Suppressor macrophage (primary cell): ENCODE results near the gene TSR3.
A peak's percentile ranks its signal among the peaks of the same experiment; 100 is the strongest.

Source experiments
- DNase-seq, 4 experiments: peaks; one replicate each; pipeline ENCODE4 v3.0.0-alpha.2; 2020 to 2022

The TSR3 gene

GRCh38 chr16:1350691-1351090 lies 987 bp downstream of the TSR3 start:
- DNase-seq: no peak

- DNase-seq: no peak
Measured at GRCh38 chr16:1349951-1350350, 1.7 kb downstream of the TSR3 start.

GRCh38 chr16:1349351-1349750 lies 2.3 kb downstream of the TSR3 start:
- DNase-seq: no peak

GRCh38 chr16:1348926-1349325 lies 2.8 kb downstream of the TSR3 start:
- DNase-seq: no peak

- no peak for DNase-seq
Measured at GRCh38 chr16:1348441-1348840, 3.2 kb downstream of the TSR3 start.

GRCh38 chr16:1347962-1348361 lies 3.7 kb downstream of the TSR3 start:
- DNase-seq: no peak

- no peak for DNase-seq
Measured at GRCh38 chr16:1347286-1347855, 4.3 kb downstream of the TSR3 start.

- no peak for DNase-seq
Measured at GRCh38 chr16:1346422-1347285, 5.0 kb downstream of the TSR3 start.

- no peak for DNase-seq
Measured at GRCh38 chr16:1345651-1346421, 5.8 kb downstream of the TSR3 start.

GRCh38 chr16:1345087-1345486 lies 6.6 kb downstream of the TSR3 start:
- DNase-seq: no peak

GRCh38 chr16:1344499-1344898 lies 7.2 kb downstream of the TSR3 start:
- DNase-seq: no peak

- no peak for DNase-seq
Measured at GRCh38 chr16:1343428-1344242, 8.0 kb downstream of the TSR3 start.

- DNase-seq: peak; percentile 93 to 95 (median 95)
Measured at GRCh38 chr16:1342526-1343427, 8.9 kb downstream of the TSR3 start.

GRCh38 chr16:1341495-1342420 lies 9.9 kb downstream of the TSR3 start:
- no peak for DNase-seq

GRCh38 chr16:1340730-1341494 lies 10.8 kb downstream of the TSR3 start:
- no peak for DNase-seq

- DNase-seq: no peak
Measured at GRCh38 chr16:1338855-1339675, 12.6 kb downstream of the TSR3 start.

GRCh38 chr16:1338119-1338730 lies 13.5 kb downstream of the TSR3 start:
- DNase-seq: peak in 2 of 4 experiments; percentile 38 to 63

- no peak for DNase-seq
Measured at GRCh38 chr16:1337486-1337885, 14.2 kb downstream of the TSR3 start.
